ENCODE results near the gene RBM15B.

DNA sequence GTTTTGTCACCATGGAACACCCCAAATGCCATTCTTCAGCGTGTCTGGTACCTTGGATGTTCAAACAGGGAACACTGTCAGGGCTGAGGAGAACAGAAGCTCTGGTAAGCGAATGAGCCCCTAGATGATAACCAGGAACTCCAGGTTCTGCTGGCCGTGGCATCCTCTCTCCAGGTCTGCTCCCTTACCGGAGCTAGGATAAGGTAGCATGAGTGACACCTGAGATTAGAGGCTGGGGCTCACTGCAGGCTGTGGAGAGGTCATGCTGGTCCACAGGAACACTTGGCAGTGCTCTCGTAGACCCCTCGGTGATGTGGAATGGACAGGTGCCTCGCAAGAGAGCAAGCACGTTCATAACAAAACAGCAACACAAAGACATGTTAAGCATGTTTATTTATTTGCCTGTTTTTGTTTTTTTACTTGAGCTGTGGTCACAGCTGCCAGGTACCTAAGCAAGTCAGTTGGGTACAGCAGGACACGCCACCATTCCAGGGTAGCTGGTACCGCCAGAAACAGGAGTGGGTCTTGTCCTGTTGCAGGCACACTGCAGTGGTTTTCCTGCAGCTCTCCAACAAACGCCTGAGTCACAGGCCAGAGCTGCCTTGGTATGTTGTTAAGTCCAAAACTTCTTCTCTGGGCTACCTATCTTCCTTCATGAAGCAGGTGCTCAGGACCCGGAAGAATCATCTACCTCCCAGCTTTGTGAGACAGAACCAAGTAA lies 4.6 kb downstream of the RBM15B start:
- TF ChIP-seq GATA2 (IDR thresholded peaks at IDR 0.05; ENCODE audit: low read depth, low read length) (no peak), GATA3 (IDR thresholded peaks at IDR 0.05; ENCODE audit: low read depth, low read length) (no peak)

Data from SH-SY5Y (cell line).